Activated naive CD8-positive, alpha-beta T cell treated with anti-CD3 and anti-CD28 coated beads, Interleukin-2, amount 10 ng/mL, durations not matched to agents 7 days and 5 days (primary cell): ENCODE measurements around the gene TRMT10B. TPM values are rescaled to one million over a fixed set of nuclear protein-coding genes. Genes with fewer than 3 reads are reported as not detected.
"Not testable (repeated sequence)": the region's sequence is repeated elsewhere in the genome, so short reads cannot be mapped to it uniquely, and the experiment has no call there.

ENCODE experiments used
- ATAC-seq: fragments of 150-1000 bp; cut with Tn5 transposase; one replicate; pipeline ENCODE4 v1.10.0; 2021; ENCODE audit warnings: low read depth, moderate library complexity
- POLR2A ChIA-PET: fragments of 350-600 bp; sonication (Branson Sonifier 250); formaldehyde crosslinking; loops from one replicate; lab custom pipeline; 2021; ENCODE audit warnings: antibody characterized with exemption; lab: Charles Lee
- DNase-seq: peaks from one replicate; pipeline ENCODE4 v3.0.0; 2021
- H3K27ac Mint-ChIP-seq: one replicate; pipeline ENCODE4 v1.8.0; 2022; ENCODE audit warnings: mild to moderate bottlenecking, mixed read lengths
- H3K27me3 Mint-ChIP-seq: one replicate; pipeline ENCODE4 v1.8.0; 2022; ENCODE audit warnings: mild to moderate bottlenecking, moderate library complexity, mixed read lengths
- H3K36me3 Mint-ChIP-seq: one replicate; pipeline ENCODE4 v1.8.0; 2021; ENCODE audit warnings: mild to moderate bottlenecking, mixed read lengths
- H3K4me1 Mint-ChIP-seq: one replicate; pipeline ENCODE4 v1.8.0; 2021; ENCODE audit warnings: mixed read lengths
- H3K4me3 Mint-ChIP-seq: one replicate; pipeline ENCODE4 v1.8.0; 2022; ENCODE audit warnings: mild to moderate bottlenecking, moderate library complexity, mixed read lengths
- H3K9me3 Mint-ChIP-seq: one replicate; pipeline ENCODE4 v1.8.0; 2021; ENCODE audit warnings: mixed read lengths
- total RNA-seq, 2 experiments: library from RNA; stranded (reverse); gene quantifications; one replicate each; pipeline ENCODE4 v1.2.3, GENCODE V29; 2021

The TRMT10B gene
- total RNA-seq, 2 experiments from 2014 or later = 17.4 to 21.4 TPM

DNA sequence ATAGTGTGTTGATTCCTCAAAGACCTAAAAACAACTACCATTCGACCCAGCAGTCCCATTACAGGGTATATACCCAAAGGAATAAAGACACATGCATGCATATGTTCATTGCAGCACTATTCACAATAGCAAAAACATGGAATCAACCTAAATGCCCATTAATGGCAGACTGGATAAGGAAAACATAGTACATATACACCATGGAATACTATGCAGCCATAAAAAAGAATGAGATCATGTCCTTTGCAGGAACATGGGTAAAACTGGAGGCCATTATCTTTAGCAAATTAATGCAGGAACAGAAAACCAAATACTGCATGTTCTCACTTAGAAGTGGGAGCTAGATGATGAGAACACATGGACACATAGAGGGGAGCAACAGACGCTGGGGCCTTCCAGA lies 71.6 kb downstream of the TRMT10B start:
- ATAC-seq, DNase-seq, H3K4me3 Mint-ChIP-seq, H3K27ac Mint-ChIP-seq, H3K9me3 Mint-ChIP-seq, H3K27me3 Mint-ChIP-seq, POLR2A ChIA-PET, H3K4me1 Mint-ChIP-seq: not testable (repeated sequence)
- H3K36me3 Mint-ChIP-seq = peaks cover 37% of the 10 kb centered on the region

DNA sequence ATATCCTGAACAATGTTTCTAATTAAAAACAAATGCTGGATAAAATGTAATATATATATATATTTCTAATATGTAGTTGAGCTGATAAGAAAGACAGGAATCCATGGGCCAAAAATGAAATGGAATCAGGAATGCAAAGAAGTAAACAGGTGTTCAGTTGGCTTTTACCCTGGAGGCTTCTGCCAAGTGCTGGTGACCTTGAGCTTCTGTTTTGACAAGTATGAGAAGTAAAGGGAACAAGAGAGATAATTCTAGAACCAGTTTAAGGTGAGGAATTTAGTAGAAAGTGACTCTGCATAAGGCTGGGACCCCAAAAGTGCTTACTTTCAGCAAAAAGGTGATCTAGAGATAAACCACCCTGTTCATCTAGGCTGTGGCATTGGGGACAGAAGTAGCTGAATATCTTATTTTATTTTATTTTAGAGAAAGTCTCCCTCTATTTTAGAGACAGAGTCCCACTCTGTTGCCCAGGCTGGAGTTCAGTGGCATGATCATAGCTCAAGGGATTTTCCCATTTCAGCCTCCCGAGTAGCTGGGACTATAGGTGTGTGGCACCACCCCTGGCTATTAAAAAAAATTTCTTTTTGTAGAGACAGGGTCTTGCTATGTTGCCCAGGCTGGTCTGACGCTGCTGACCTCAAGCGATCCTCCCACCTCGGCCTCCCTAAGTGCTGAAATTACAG lies 74.0 kb downstream of the TRMT10B start:
- no peaks in the 10 kb centered on the region for H3K9me3 Mint-ChIP-seq
- no peak overlapping the region for H3K27ac Mint-ChIP-seq
- ATAC-seq (no peak), DNase-seq (no peak)
- peaks cover 20% of the 10 kb centered on the region for H3K36me3 Mint-ChIP-seq
- no peaks in the 10 kb centered on the region for H3K27me3 Mint-ChIP-seq
- POLR2A ChIA-PET = no interaction called here
- peaks cover 2% of the 10 kb centered on the region for H3K4me1 Mint-ChIP-seq
- no peak overlapping the region for H3K4me3 Mint-ChIP-seq

Other genes starting within 250 kb of the TRMT10B start
- gene FBXO10, start 177.4 kb upstream of the TRMT10B start, total RNA-seq = 1 to 10 TPM; 1.5 to 1.6 TPM
- gene TOMM5, start 161.2 kb upstream of the TRMT10B start, total RNA-seq = 10 to 100 TPM; 68.2 to 74.1 TPM
- gene FRMPD1, start 102.9 kb upstream of the TRMT10B start, total RNA-seq = not detected
- 10 to 100 TPM; 67.8 to 72.1 TPM for gene EXOSC3, start 31.3 kb downstream of the TRMT10B start, total RNA-seq
- 10 to 100 TPM; 19.5 to 19.8 TPM for gene DCAF10, start 47.0 kb downstream of the TRMT10B start, total RNA-seq
- 10 to 100 TPM; 30.8 to 33.9 TPM for gene SLC25A51, start 150.3 kb downstream of the TRMT10B start, total RNA-seq